IMR-90 (cell line): ENCODE data around the gene NXPH3.

Source experiments
- BHLHE40 ChIP-seq: fragments of 150-350 bp; IDR thresholded peaks from 2 replicates; pipeline ENCODE4 v1.6.1; 2016; ENCODE audit warnings: mild to moderate bottlenecking, low read depth, low read length
- CEBPB ChIP-seq: IDR thresholded peaks from 2 replicates; pipeline ENCODE4 v1.6.1; 2012; ENCODE audit warnings: low read depth, low read length, improper control_type of control experiment
- CTCF ChIP-seq: conservative IDR thresholded peaks from 2 replicates; pipeline ENCODE4 v1.5.1; 2012; ENCODE audit warnings: mild to moderate bottlenecking, low read depth, low read length, improper control_type of control experiment
- ELK1 ChIP-seq: fragments of 150-350 bp; IDR thresholded peaks from 2 replicates; pipeline ENCODE4 v1.6.1; 2016; ENCODE audit warnings: low read depth, mild to moderate bottlenecking, low read length, moderate library complexity, borderline replicate concordance
- FOS ChIP-seq: fragments of 150-350 bp; IDR thresholded peaks from 2 replicates; pipeline ENCODE4 v1.6.1; 2016; ENCODE audit warnings: low read depth, low read length
- MAFK ChIP-seq: IDR thresholded peaks from 2 replicates; pipeline ENCODE4 v1.6.1; 2012; ENCODE audit warnings: low read depth, low read length, improper control_type of control experiment
- MAZ ChIP-seq: IDR thresholded peaks from 2 replicates; pipeline ENCODE4 v1.6.1; 2012; ENCODE audit warnings: low read depth, mild to moderate bottlenecking, low read length, improper control_type of control experiment, moderate library complexity, borderline replicate concordance
- NFE2L2 ChIP-seq: fragments of 150-350 bp; IDR thresholded peaks from 2 replicates; pipeline ENCODE4 v1.6.1; 2016; ENCODE audit warnings: low read depth, mild to moderate bottlenecking, low read length
- POLR2A ChIP-seq: IDR thresholded peaks from 2 replicates; pipeline ENCODE4 v1.6.1; 2012; ENCODE audit warnings: mild to moderate bottlenecking, low read depth, low read length
- RAD21 ChIP-seq: IDR thresholded peaks from 2 replicates; pipeline ENCODE4 v1.6.1; 2012; ENCODE audit warnings: low read length, improper control_type of control experiment
- RCOR1 ChIP-seq: IDR thresholded peaks from 2 replicates; pipeline ENCODE4 v1.6.1; 2012; ENCODE audit warnings: mild to moderate bottlenecking, low read length, improper control_type of control experiment; ENCODE audit not compliant: insufficient replicate concordance
- RFX5 ChIP-seq: IDR thresholded peaks from 2 replicates; pipeline ENCODE4 v1.8.0; 2012; ENCODE audit warnings: low read depth, mild to moderate bottlenecking, low read length, moderate library complexity
- SMC3 ChIP-seq: fragments of 150-350 bp; IDR thresholded peaks from 2 replicates; pipeline ENCODE4 v1.6.1; 2016; ENCODE audit warnings: low read depth, mild to moderate bottlenecking, antibody characterized with exemption, low read length, moderate library complexity
- USF2 ChIP-seq: fragments of 150-350 bp; IDR thresholded peaks from 2 replicates; pipeline ENCODE4 v1.6.1; 2017; ENCODE audit warnings: mild to moderate bottlenecking, antibody characterized with exemption, low read length, low read depth

GRCh38 chr17:49596613-49597244 lies 21.1 kb downstream of the NXPH3 start:
- TF ChIP-seq CTCF (no peak), MAFK (no peak), POLR2A (no peak), RCOR1 (no peak), RAD21 (no peak), SMC3 (no peak), NFE2L2 (no peak), ELK1 (no peak), MAZ (no peak), USF2 (no peak), BHLHE40 (no peak), CEBPB (no peak), FOS (no peak), RFX5 (no peak)
